H9 (cell line): Measurements from ENCODE around the gene PPP1R13L. TPM values are rescaled to one million over a fixed set of nuclear protein-coding genes. Genes with fewer than 3 reads are reported as not detected.

ENCODE experiments used
- DNase-seq: peaks from one replicate; pipeline ENCODE4 v3.0.0-alpha.2; 2017
- H2AFZ ChIP-seq: one replicate; pipeline ENCODE4 v1.6.1; 2013; ENCODE audit warnings: mild to moderate bottlenecking, low read length, control low read depth, moderate library complexity
- H2AK5ac ChIP-seq: 2 replicates; pipeline ENCODE4 v1.6.1; 2013; ENCODE audit warnings: low read length, control low read depth, mixed read lengths; ENCODE audit not compliant: insufficient read length
- H2BK120ac ChIP-seq: one replicate; pipeline ENCODE4 v1.6.1; 2013; ENCODE audit warnings: low read depth, mild to moderate bottlenecking, low read length, control low read depth, inconsistent platforms; ENCODE audit not compliant: poor library complexity, severe bottlenecking
- H2BK12ac ChIP-seq: 2 replicates; pipeline ENCODE4 v1.6.1; 2013; ENCODE audit warnings: low read length, control low read depth, mixed read lengths, low read depth; ENCODE audit not compliant: insufficient read length
- H2BK15ac ChIP-seq: 2 replicates; pipeline ENCODE4 v1.6.1; 2013; ENCODE audit warnings: low read depth, low read length, control low read depth
- H2BK20ac ChIP-seq: one replicate; pipeline ENCODE4 v1.6.1; 2013; ENCODE audit warnings: low read depth, mild to moderate bottlenecking, low read length, control low read depth, inconsistent platforms; ENCODE audit not compliant: poor library complexity, severe bottlenecking
- H2BK5ac ChIP-seq: 2 replicates; pipeline ENCODE4 v1.6.1; 2013; ENCODE audit warnings: low read length, control low read depth, mixed read lengths; ENCODE audit not compliant: insufficient read length
- H3K14ac ChIP-seq: 2 replicates; pipeline ENCODE4 v1.6.1; 2013; ENCODE audit warnings: low read length, control low read depth; ENCODE audit not compliant: insufficient read depth
- H3K18ac ChIP-seq: 2 replicates; pipeline ENCODE4 v1.6.1; 2013; ENCODE audit warnings: low read depth, mild to moderate bottlenecking, mixed read lengths, low read length, control low read depth; ENCODE audit not compliant: insufficient read length
- H3K23ac ChIP-seq: 2 replicates; pipeline ENCODE4 v1.6.1; 2013; ENCODE audit warnings: low read length, control low read depth, mixed read lengths, low read depth; ENCODE audit not compliant: insufficient read length
- H3K23me2 ChIP-seq: 2 replicates; pipeline ENCODE4 v1.6.1; 2013; ENCODE audit warnings: low read depth, mild to moderate bottlenecking, mixed read lengths, low read length, control low read depth; ENCODE audit not compliant: insufficient read length, poor library complexity, severe bottlenecking
- H3K27ac ChIP-seq: 2 replicates; pipeline ENCODE4 v1.5.1; 2013; ENCODE audit warnings: low read length, control low read depth, mixed read lengths, low read depth; ENCODE audit not compliant: insufficient read length
- H3K27me3 ChIP-seq: 2 replicates; pipeline ENCODE4 v1.6.1; 2013; ENCODE audit warnings: low read length, control low read depth, inconsistent platforms; ENCODE audit not compliant: insufficient read depth
- H3K4ac ChIP-seq: 2 replicates; pipeline ENCODE4 v1.6.1; 2013; ENCODE audit warnings: low read depth, mild to moderate bottlenecking, control low read depth, inconsistent platforms, low read length, moderate library complexity
- H3K4me1 ChIP-seq: 2 replicates; pipeline ENCODE4 v1.6.1; 2013; ENCODE audit warnings: low read length, control low read depth, inconsistent platforms; ENCODE audit not compliant: insufficient read depth
- H3K4me2 ChIP-seq: 2 replicates; pipeline ENCODE4 v1.6.1; 2013; ENCODE audit warnings: low read length, control low read depth, mixed read lengths; ENCODE audit not compliant: insufficient read length, insufficient read depth
- H3K56ac ChIP-seq: 2 replicates; pipeline ENCODE4 v1.6.1; 2013; ENCODE audit warnings: low read depth, mild to moderate bottlenecking, mixed read lengths, low read length, control low read depth; ENCODE audit not compliant: insufficient read length
- H3K79me1 ChIP-seq: 2 replicates; pipeline ENCODE4 v1.6.1; 2013; ENCODE audit warnings: low read depth, mild to moderate bottlenecking, moderate library complexity, low read length, control low read depth, inconsistent platforms; ENCODE audit not compliant: insufficient read depth, poor library complexity, severe bottlenecking
- H3K79me2 ChIP-seq: 2 replicates; pipeline ENCODE4 v1.6.1; 2013; ENCODE audit warnings: low read length, control low read depth, inconsistent platforms; ENCODE audit not compliant: insufficient read depth
- H3K9ac ChIP-seq: 2 replicates; pipeline ENCODE4 v1.6.1; 2013; ENCODE audit warnings: low read length, control low read depth, mixed read lengths; ENCODE audit not compliant: insufficient read length; ENCODE audit errors: extremely low read depth
- H3K9me3 ChIP-seq: one replicate; pipeline ENCODE4 v1.6.1; 2013; ENCODE audit warnings: low read depth, low read length, inconsistent platforms; ENCODE audit not compliant: control insufficient read depth
- H3T11ph ChIP-seq: one replicate; pipeline ENCODE4 v1.6.1; 2013; ENCODE audit warnings: mild to moderate bottlenecking, low read length, control low read depth, inconsistent platforms
- H4K20me1 ChIP-seq: one replicate; pipeline ENCODE4 v1.6.1; 2013; ENCODE audit not compliant: control insufficient read depth, insufficient read length, insufficient read depth
- H4K5ac ChIP-seq: 2 replicates; pipeline ENCODE4 v1.6.1; 2013; ENCODE audit warnings: low read depth, mild to moderate bottlenecking, mixed read lengths, low read length, control low read depth; ENCODE audit not compliant: insufficient read length
- H4K8ac ChIP-seq: replicated peaks from 2 replicates; pipeline ENCODE4 v1.6.1; 2013; ENCODE audit warnings: low read length, control low read depth, mixed read lengths, low read depth; ENCODE audit not compliant: insufficient read length
- H4K91ac ChIP-seq: 2 replicates; pipeline ENCODE4 v1.6.1; 2013; ENCODE audit warnings: low read depth, mild to moderate bottlenecking, moderate library complexity, mixed read lengths, low read length, control low read depth; ENCODE audit not compliant: insufficient read length
- H3K27ac Mint-ChIP-seq, 3 experiments: 2 replicates in 2 of 3; 3 replicates in 1 of 3; pipeline ENCODE4 v1.8.0; 2020 to 2021; ENCODE audit warnings: mixed read lengths in 3 of 3, mild to moderate bottlenecking in 1 of 3, moderate library complexity in 1 of 3
- H3K27me3 Mint-ChIP-seq: 2 replicates; pipeline ENCODE4 v1.8.0; 2021; ENCODE audit warnings: low read depth, mild to moderate bottlenecking, moderate library complexity, mixed read lengths
- H3K36me3 Mint-ChIP-seq, 3 experiments: 2 replicates in 2 of 3; 3 replicates in 1 of 3; pipeline ENCODE4 v1.8.0; 2020 to 2021; ENCODE audit warnings: low read depth in 3 of 3, mixed read lengths in 3 of 3; ENCODE audit not compliant: insufficient read depth in 1 of 3
- H3K4me1 Mint-ChIP-seq, 2 experiments: 2 replicates each; pipeline ENCODE4 v1.8.0; 2020; ENCODE audit warnings: mixed read lengths in 2 of 2
- H3K4me3 Mint-ChIP-seq, 2 experiments: 2 replicates in 1 of 2; 3 replicates in 1 of 2; pipeline ENCODE4 v1.8.0; 2020 to 2021; ENCODE audit warnings: mild to moderate bottlenecking in 2 of 2, mixed read lengths in 2 of 2, moderate library complexity in 1 of 2
- H3K9me3 Mint-ChIP-seq, 2 experiments: 2 replicates in 1 of 2; 3 replicates in 1 of 2; pipeline ENCODE4 v1.8.0; 2020; ENCODE audit warnings: mild to moderate bottlenecking in 2 of 2, mixed read lengths in 2 of 2, moderate library complexity in 1 of 2
- CTCF ChIP-seq: fragments of 200-600 bp; sonication (generic); conservative IDR thresholded peaks from 3 replicates; pipeline ENCODE4 v1.8.0; 2021; ENCODE audit warnings: antibody characterized with exemption, mild to moderate bottlenecking
- WGBS: extraction: QIAGEN DNeasy Blood & Tissue Kit; methylation state at CpG from one replicate; pipeline ENCODE4 v1.1.7; 2013; ENCODE audit warnings: missing lambda C conversion rate, low lambda C conversion rate, mixed read lengths; ENCODE audit not compliant: insufficient read length; ENCODE audit errors: extremely low coverage; 5-methylcytosine and 5-hydroxymethylcytosine counted together
- total RNA-seq: library from RNA; stranded (reverse); gene quantifications from 2 replicates; pipeline ENCODE4 v1.2.1, GENCODE V29; 2021

PPP1R13L gene
- total RNA-seq, 1 experiment from 2014 or later = 42.6 TPM

- Histone ChIP-seq H3K79me2 (no peaks in the 10 kb centered on the region), H3T11ph (no peak overlapping the region), H2BK120ac (no peak overlapping the region), H2BK20ac (no peak overlapping the region), H3K23me2 (peaks cover 10% of the 10 kb centered on the region), H3K4me1 (peaks cover 2% of the 10 kb centered on the region; the same call in 1 of the 2 replicates), H3K56ac (no peak overlapping the region), H3K14ac (no peak overlapping the region), H3K9ac (no peak overlapping the region), H2BK12ac (no peak overlapping the region), H2AK5ac (no peak overlapping the region), H3K27ac (no peak overlapping the region), H3K27me3 (no peaks in the 10 kb centered on the region), H4K20me1 (no peaks in the 10 kb centered on the region), H4K91ac (no peak overlapping the region), H3K9me3 (no peaks in the 10 kb centered on the region), H2BK5ac (no peak overlapping the region), H4K5ac (no peak overlapping the region), H2AFZ (no peak overlapping the region), H4K8ac (no peak overlapping the region), H3K4me2 (no peak overlapping the region), H2BK15ac (no peak overlapping the region), H3K4ac (no peak overlapping the region), H3K23ac (no peak overlapping the region), H3K79me1 (no peaks in the 10 kb centered on the region), H3K18ac (no peak overlapping the region)
- Mint-ChIP-seq H3K4me1 (peaks cover 23 to 30% of the 10 kb centered on the region in 2 experiments), H3K27ac (peak overlapping the region in 2 of 3 experiments; percentile 2 to 20; a peak in 4 of 7 replicates), H3K27me3 (no peaks in the 10 kb centered on the region), H3K4me3 (peak overlapping the region; percentile 6 to 17; a peak in 3 of 5 replicates), H3K9me3 (no peaks in the 10 kb centered on the region; a peak in 1 of 5 replicates), H3K36me3 (peaks cover 14 to 34% (median 32%) of the 10 kb centered on the region in 3 experiments; a peak in 6 of 7 replicates)
- no CpG with 5 or more reads among the region's 6 CpGs for WGBS
- no peak for DNase-seq
- no peak for TF ChIP-seq CTCF
These were observed 17.2 kb upstream of the PPP1R13L start for GRCh38 chr19:45421947-45422498.
